B cell (primary cell): ENCODE data around the gene PYGL. TPM values are rescaled to one million over a fixed set of nuclear protein-coding genes. Genes with fewer than 3 reads are reported as not detected.

ENCODE experiments used
- ATAC-seq: fragments of 200-7000 bp; cut with Tn5 transposase; one replicate; pipeline ENCODE4 v1.10.0; 2021; ENCODE audit warnings: low read depth, mild to moderate bottlenecking, moderate number of reproducible peaks, moderate library complexity
- CTCF ChIA-PET: fragments of 350-600 bp; sonication (Branson Sonifier 250); formaldehyde crosslinking; loops from one replicate; lab custom pipeline; 2021; ENCODE audit warnings: antibody characterized with exemption, inconsistent platforms; lab: Charles Lee
- POLR2A ChIA-PET: fragments of 350-600 bp; sonication (Branson Sonifier 250); formaldehyde crosslinking; loops from one replicate; lab custom pipeline; 2021; ENCODE audit warnings: antibody characterized with exemption; lab: Charles Lee
- DNase-seq: peaks from one replicate; pipeline ENCODE4 v3.0.0; 2013
- H2AFZ ChIP-seq: 2 replicates; pipeline ENCODE4 v1.6.1; 2012; ENCODE audit warnings: mild to moderate bottlenecking, low read depth, low read length; ENCODE audit not compliant: insufficient read depth, poor library complexity, severe bottlenecking
- H3K27ac ChIP-seq, 2 donors: 1 replicate in 1 of 2; 2 replicates in 1 of 2; pipeline ENCODE4 v1.5.1; 2012 to 2013; ENCODE audit warnings: low read length in 2 of 2, mild to moderate bottlenecking in 2 of 2, moderate library complexity in 1 of 2
- H3K27me3 ChIP-seq, 4 experiments: fragments of 200-600 bp in 1 of 4; sonication (generic) in 1 of 4; replicated peaks in 1 of 4; 1 replicate in 2 of 4; 2 replicates in 2 of 4; pipeline versions ENCODE4 v1.6.1 to v1.7.0; 2013 to 2016; ENCODE audit warnings: low read length in 3 of 4, mild to moderate bottlenecking in 2 of 4, mixed read lengths in 1 of 4, moderate library complexity in 1 of 4; ENCODE audit not compliant: insufficient read depth in 4 of 4, control insufficient read depth in 3 of 4; ENCODE audit errors: control extremely low read depth in 1 of 4
- H3K36me3 ChIP-seq, 2 experiments: replicated peaks in 1 of 2; 1 replicate in 1 of 2; 2 replicates in 1 of 2; pipeline versions ENCODE4 v1.6.1 to v1.7.1; 2013; ENCODE audit warnings: low read length in 1 of 2; ENCODE audit not compliant: insufficient read depth in 2 of 2, control insufficient read depth in 1 of 2; ENCODE audit errors: control extremely low read depth in 1 of 2, extremely low read depth in 1 of 2
- H3K4me1 ChIP-seq, 2 donors: fragments of 200-600 bp in 1 of 2; sonication (generic) in 1 of 2; 1 replicate in 1 of 2; 2 replicates in 1 of 2; pipeline versions ENCODE4 v1.5.1 to v1.6.1; 2013 to 2017; ENCODE audit warnings: low read length in 2 of 2; ENCODE audit not compliant: control insufficient read depth in 2 of 2, insufficient read depth in 2 of 2
- H3K4me2 ChIP-seq: replicated peaks from 2 replicates; pipeline ENCODE3; 2012; ENCODE audit warnings: mild to moderate bottlenecking, low read depth, low read length; ENCODE audit not compliant: poor library complexity, severe bottlenecking
- H3K4me3 ChIP-seq, 5 experiments: fragments of 200-600 bp in 1 of 5; sonication (generic) in 1 of 5; 1 replicate in 3 of 5; 2 replicates in 2 of 5; pipeline versions ENCODE4 v1.5.1 to v1.7.0; 2011 to 2016; ENCODE audit warnings: low read length in 4 of 5, mild to moderate bottlenecking in 4 of 5, low read depth in 2 of 5, control low read depth in 1 of 5, moderate library complexity in 1 of 5; ENCODE audit not compliant: insufficient read depth in 1 of 5; ENCODE audit errors: control extremely low read depth in 1 of 5, extremely low read depth in 1 of 5
- H3K79me2 ChIP-seq: fragments of 200-600 bp; sonication (generic); one replicate; pipeline ENCODE4 v1.6.0; 2016; ENCODE audit warnings: low read length; ENCODE audit not compliant: control insufficient read depth, insufficient read depth
- H3K9ac ChIP-seq: fragments of 200-600 bp; sonication (generic); 2 replicates; pipeline ENCODE4 v1.6.1; 2017; ENCODE audit warnings: mild to moderate bottlenecking, low read length, moderate library complexity
- H3K9me3 ChIP-seq, 3 donors: one replicate each; pipeline versions ENCODE4 v1.6.1 to v1.7.1; 2013; ENCODE audit warnings: low read length in 2 of 3; ENCODE audit not compliant: control insufficient read depth in 2 of 3, insufficient read depth in 1 of 3; ENCODE audit errors: control extremely low read depth in 1 of 3
- H4K20me1 ChIP-seq: 2 replicates; pipeline ENCODE4 v1.6.0; 2012; ENCODE audit warnings: mild to moderate bottlenecking, low read length; ENCODE audit not compliant: insufficient read depth, control insufficient read depth, poor library complexity, severe bottlenecking
- H3K27ac Mint-ChIP-seq: one replicate; pipeline ENCODE4 v1.8.0; 2021; ENCODE audit warnings: mixed read lengths
- H3K27me3 Mint-ChIP-seq: one replicate; pipeline ENCODE4 v1.8.0; 2021; ENCODE audit warnings: mixed read lengths
- H3K4me1 Mint-ChIP-seq: one replicate; pipeline ENCODE4 v1.8.0; 2021; ENCODE audit warnings: mixed read lengths
- H3K4me3 Mint-ChIP-seq: one replicate; pipeline ENCODE4 v1.8.0; 2021; ENCODE audit warnings: mixed read lengths
- H3K9me3 Mint-ChIP-seq: one replicate; pipeline ENCODE4 v1.8.0; 2022; ENCODE audit warnings: mixed read lengths; ENCODE audit not compliant: insufficient read depth
- EZH2 ChIP-seq: IDR thresholded peaks from 2 replicates; pipeline ENCODE4 v1.6.1; 2012; ENCODE audit warnings: borderline replicate concordance, low read depth, mild to moderate bottlenecking, moderate library complexity, low read length; ENCODE audit not compliant: insufficient read depth, poor library complexity, severe bottlenecking
- WGBS: methylation state at CpG from one replicate; pipeline ENCODE4 v1.1.5; 2013; ENCODE audit warnings: missing lambda C conversion rate; ENCODE audit not compliant: insufficient coverage; 5-methylcytosine and 5-hydroxymethylcytosine counted together
- intact Hi-C: fragments of 100-400 bp; cut with micrococcal nuclease; formaldehyde crosslinking; loops from one replicate; pipeline ENCODE4 v1.10.0; 2022
- polyA plus RNA-seq: library from polyadenylated mRNA; depleted of rRNA; stranded (reverse); fragments of >200 nt; gene quantifications from 2 replicates; pipeline ENCODE4 v1.2.3, GENCODE V29; 2012
- total RNA-seq, 2 donors: library from RNA; stranded (reverse); fragments of 120-200 nt in 1 of 2; gene quantifications; 1 replicate in 1 of 2; 2 replicates in 1 of 2; pipeline versions ENCODE4 v1.2.3 to v1.2.4, GENCODE V29; 2013 to 2022
- TF ChIP-seq, protein P1 (sequence below): fragments of 200-600 bp; IDR thresholded peaks from one replicate; pipeline ENCODE4 v1.8.0; 2022; ENCODE audit warnings: antibody characterized with exemption, mild to moderate bottlenecking

Gene PYGL
- total and polyA plus RNA-seq, 2 donors (not counting 1 experiment from before 2014, with no cell fraction given), result 0.60 to 0.64 TPM

DNA sequence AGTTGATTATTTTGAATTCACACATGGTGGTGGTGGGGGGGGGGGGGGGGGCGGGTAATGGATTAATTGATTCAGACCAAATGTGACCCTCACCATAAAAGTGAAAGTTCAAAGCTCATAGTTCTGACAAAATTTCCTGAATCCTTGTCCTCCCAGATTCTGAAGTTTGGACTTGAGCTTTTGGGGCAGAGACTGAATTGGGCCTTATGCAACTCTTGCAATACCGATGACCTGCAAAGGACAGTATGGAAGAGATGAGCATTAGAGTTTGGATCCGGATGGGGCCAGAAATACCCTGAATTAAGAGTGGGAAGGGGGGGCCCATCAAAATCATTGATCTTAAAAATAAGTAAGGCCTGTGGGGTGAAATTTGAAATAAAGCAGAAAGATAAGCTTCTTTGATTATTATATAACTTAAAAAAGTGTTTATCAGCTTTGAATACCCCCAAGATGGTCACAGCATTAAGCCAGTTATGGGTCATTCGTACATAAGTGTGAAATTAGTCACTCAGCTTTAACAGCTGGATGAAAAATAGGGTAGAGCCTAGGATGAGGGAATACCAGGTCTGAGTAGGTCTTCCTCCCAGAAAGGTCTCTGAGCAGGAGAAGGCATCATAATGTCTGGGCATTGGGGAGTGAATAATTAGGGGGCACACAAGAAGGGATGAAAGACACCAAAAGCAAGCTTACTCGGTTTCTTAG is 2.1 kb upstream of the PYGL start:
- Histone ChIP-seq H3K9me3 (peaks cover 0 to 12% (median 0%) of the 10 kb centered on the region in 3 donors), H3K4me2 (no peak overlapping the region), H3K79me2 (no peaks in the 10 kb centered on the region), H3K27ac (no peak overlapping the region), H2AFZ (no peak overlapping the region), H3K27me3 (peaks cover 0 to 28% (median 19%) of the 10 kb centered on the region in 4 experiments), H3K4me1 (peaks cover 18 to 20% of the 10 kb centered on the region in 2 donors), H3K36me3 (no peaks in the 10 kb centered on the region), H3K4me3 (no peak overlapping the region), H3K9ac (no peak overlapping the region), H4K20me1 (no peaks in the 10 kb centered on the region)
- WGBS, result 90% methylated on average over 2 of the region's 5 CpGs
- no peak for TF ChIP-seq EZH2
- TF ChIP-seq, protein P1, sequence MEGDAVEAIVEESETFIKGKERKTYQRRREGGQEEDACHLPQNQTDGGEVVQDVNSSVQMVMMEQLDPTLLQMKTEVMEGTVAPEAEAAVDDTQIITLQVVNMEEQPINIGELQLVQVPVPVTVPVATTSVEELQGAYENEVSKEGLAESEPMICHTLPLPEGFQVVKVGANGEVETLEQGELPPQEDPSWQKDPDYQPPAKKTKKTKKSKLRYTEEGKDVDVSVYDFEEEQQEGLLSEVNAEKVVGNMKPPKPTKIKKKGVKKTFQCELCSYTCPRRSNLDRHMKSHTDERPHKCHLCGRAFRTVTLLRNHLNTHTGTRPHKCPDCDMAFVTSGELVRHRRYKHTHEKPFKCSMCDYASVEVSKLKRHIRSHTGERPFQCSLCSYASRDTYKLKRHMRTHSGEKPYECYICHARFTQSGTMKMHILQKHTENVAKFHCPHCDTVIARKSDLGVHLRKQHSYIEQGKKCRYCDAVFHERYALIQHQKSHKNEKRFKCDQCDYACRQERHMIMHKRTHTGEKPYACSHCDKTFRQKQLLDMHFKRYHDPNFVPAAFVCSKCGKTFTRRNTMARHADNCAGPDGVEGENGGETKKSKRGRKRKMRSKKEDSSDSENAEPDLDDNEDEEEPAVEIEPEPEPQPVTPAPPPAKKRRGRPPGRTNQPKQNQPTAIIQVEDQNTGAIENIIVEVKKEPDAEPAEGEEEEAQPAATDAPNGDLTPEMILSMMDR, result no peak
- no peak overlapping the region for H3K27ac Mint-ChIP-seq
- no peak overlapping the region for H3K4me3 Mint-ChIP-seq
- DNase-seq, result no peak
- intact Hi-C loops, result no loop called here
- peaks cover 29% of the 10 kb centered on the region for H3K27me3 Mint-ChIP-seq
- ChIA-PET POLR2A (no interaction called here), CTCF (no interaction called here)
- H3K9me3 Mint-ChIP-seq, result no peaks in the 10 kb centered on the region
- peaks cover 17% of the 10 kb centered on the region for H3K4me1 Mint-ChIP-seq
- no peak for ATAC-seq
